ENCODE results near the gene ADH1A.

- TF ChIP-seq POLR2A (IDR thresholded peaks at IDR 0.05) (no peak), POLR2AphosphoS5 (IDR thresholded peaks at IDR 0.05) (no peak)
Observed at GRCh38 chr4:99305638-99306400, 15.0 kb upstream of the ADH1A start.

Measured in prostate gland (tissue), 1 donor.